CD4-positive, alpha-beta T cell (primary cell): ENCODE data around the gene TPSB2. TPM values are rescaled to one million over a fixed set of nuclear protein-coding genes. Genes with fewer than 3 reads are reported as not detected.
"Not testable (repeated sequence)": the region's sequence is repeated elsewhere in the genome, so short reads cannot be mapped to it uniquely, and the experiment has no call there.

Experiments used
- ATAC-seq: fragments of 200-7000 bp; cut with Tn5 transposase; one replicate; pipeline ENCODE4 v1.10.0; 2022; ENCODE audit warnings: mild to moderate bottlenecking; ENCODE audit not compliant: poor library complexity
- CTCF ChIA-PET: fragments of 350-600 bp; sonication (Branson Sonifier 250); formaldehyde crosslinking; loops from one replicate; lab custom pipeline; 2021; ENCODE audit warnings: antibody characterized with exemption, inconsistent platforms; lab: Charles Lee
- POLR2A ChIA-PET: fragments of 350-600 bp; sonication (Branson Sonifier 250); formaldehyde crosslinking; loops from one replicate; lab custom pipeline; 2021; ENCODE audit warnings: antibody characterized with exemption, inconsistent platforms; lab: Charles Lee
- DNase-seq, 14 experiments: peaks; one replicate each; pipeline ENCODE4 v3.0.0-alpha.2; 2013 to 2020; ENCODE audit warnings: mixed read lengths in 2 of 14
- H3K27ac ChIP-seq, 2 donors: one replicate each; pipeline versions ENCODE4 v1.5.1 to v1.7.0; 2013; ENCODE audit warnings: low read length in 2 of 2, low read depth in 1 of 2, mild to moderate bottlenecking in 1 of 2
- H3K27me3 ChIP-seq, 2 experiments: 1 replicate in 1 of 2; 2 replicates in 1 of 2; pipeline versions ENCODE4 v1.6.1 to v1.7.0; 2013; ENCODE audit warnings: low read length in 2 of 2, control low read depth in 1 of 2, mild to moderate bottlenecking in 1 of 2, moderate library complexity in 1 of 2; ENCODE audit not compliant: insufficient read depth in 2 of 2, control insufficient read depth in 1 of 2
- H3K36me3 ChIP-seq: one replicate; pipeline ENCODE4 v1.6.1; 2013; ENCODE audit warnings: low read length, control low read depth; ENCODE audit not compliant: insufficient read depth
- H3K4me1 ChIP-seq: one replicate; pipeline ENCODE4 v1.6.1; 2013; ENCODE audit warnings: low read length, control low read depth; ENCODE audit not compliant: insufficient read depth
- H3K4me3 ChIP-seq: one replicate; pipeline ENCODE4 v1.5.1; 2013; ENCODE audit warnings: mild to moderate bottlenecking, low read length, moderate library complexity
- H3K9me3 ChIP-seq, 2 experiments: 1 replicate in 1 of 2; 2 replicates in 1 of 2; pipeline versions ENCODE4 v1.6.1 to v1.7.0; 2013; ENCODE audit warnings: low read length in 2 of 2, mild to moderate bottlenecking in 2 of 2, control low read depth in 1 of 2, moderate library complexity in 1 of 2; ENCODE audit not compliant: control insufficient read depth in 1 of 2, insufficient read depth in 1 of 2
- H3K27ac Mint-ChIP-seq: one replicate; pipeline ENCODE4 v1.8.0; 2020; ENCODE audit warnings: mixed read lengths
- H3K27me3 Mint-ChIP-seq: one replicate; pipeline ENCODE4 v1.8.0; 2021; ENCODE audit warnings: mixed read lengths
- H3K36me3 Mint-ChIP-seq: one replicate; pipeline ENCODE4 v1.8.0; 2021; ENCODE audit warnings: low read depth, mixed read lengths
- H3K4me1 Mint-ChIP-seq: one replicate; pipeline ENCODE4 v1.8.0; 2021; ENCODE audit warnings: low read depth, mixed read lengths
- H3K4me3 Mint-ChIP-seq: one replicate; pipeline ENCODE4 v1.8.0; 2020; ENCODE audit warnings: mild to moderate bottlenecking, mixed read lengths
- H3K9me3 Mint-ChIP-seq: one replicate; pipeline ENCODE4 v1.8.0; 2020; ENCODE audit warnings: mixed read lengths
- intact Hi-C, 2 experiments: fragments of 100-400 bp; cut with DNase I in 1 of 2; cut with micrococcal nuclease in 1 of 2; formaldehyde crosslinking; loops; one replicate each; pipeline versions ENCODE4 v1.15.1 to v1.9.0; 2023 to 2025; cut with DNase I, micrococcal nuclease
- total RNA-seq, 174 experiments: library from RNA in 2 of 174; stranded (reverse) in 2 of 174; gene quantifications; one replicate each; pipeline ENCODE4 v1.2.3 and lab custom pipeline; 2021 to 2026
- TF ChIP-seq, protein P1 (sequence below): fragments of 200-600 bp; IDR thresholded peaks from one replicate; pipeline ENCODE4 v1.8.0; 2022; ENCODE audit warnings: antibody characterized with exemption, mild to moderate bottlenecking

TPSB2 gene
- total RNA-seq, 2 experiments from 2014 or later = not detected

DNA sequence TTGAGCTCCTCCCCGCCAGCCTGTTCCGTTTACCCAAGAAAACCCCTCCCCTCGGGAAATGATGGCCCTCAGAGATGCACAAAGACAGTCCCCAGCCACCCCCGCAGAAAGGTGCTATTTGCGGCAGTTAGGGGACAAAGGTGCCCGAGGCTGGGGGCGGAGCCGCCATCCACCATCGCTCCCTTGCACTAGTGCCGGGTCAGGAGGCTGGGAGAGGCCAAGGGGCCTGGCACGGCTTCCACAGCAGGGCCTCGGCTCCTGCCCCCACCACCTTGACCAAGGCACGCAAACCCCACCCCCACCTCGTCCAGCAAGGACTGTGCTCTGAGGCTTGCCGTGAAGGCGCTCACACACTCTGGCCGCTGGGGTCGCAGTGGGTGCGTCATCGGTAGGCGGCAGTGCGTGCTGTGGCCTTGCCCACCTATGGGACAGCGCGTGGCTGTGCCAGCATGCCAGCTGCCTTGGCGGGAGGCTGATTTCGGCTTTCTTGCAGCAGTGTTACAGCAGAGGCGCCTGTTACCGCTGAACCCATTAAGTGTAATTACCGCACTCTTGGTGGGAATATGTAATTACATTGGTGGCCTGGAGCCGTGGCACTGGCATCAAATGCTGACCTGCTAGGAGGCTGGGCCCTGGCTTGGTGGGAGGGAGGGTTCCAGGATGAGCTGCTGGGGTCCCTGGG, 36.7 kb downstream of the TPSB2 start:
- H3K27ac ChIP-seq = no peak overlapping the region
- H3K27ac Mint-ChIP-seq = no peak overlapping the region
- intact Hi-C loops = loop anchor here (5.0 to 10.0 kb wide), 3 partner anchors 378 to 481 kb away; no protein-coding TSS in a partner anchor
- H3K36me3 Mint-ChIP-seq = no peaks in the 10 kb centered on the region
- H3K4me1 ChIP-seq = peaks cover 5% of the 10 kb centered on the region
- no peak overlapping the region for H3K4me3 ChIP-seq
- H3K9me3 ChIP-seq = peaks cover 0 to 8% of the 10 kb centered on the region in 2 experiments
- TF ChIP-seq, protein P1, sequence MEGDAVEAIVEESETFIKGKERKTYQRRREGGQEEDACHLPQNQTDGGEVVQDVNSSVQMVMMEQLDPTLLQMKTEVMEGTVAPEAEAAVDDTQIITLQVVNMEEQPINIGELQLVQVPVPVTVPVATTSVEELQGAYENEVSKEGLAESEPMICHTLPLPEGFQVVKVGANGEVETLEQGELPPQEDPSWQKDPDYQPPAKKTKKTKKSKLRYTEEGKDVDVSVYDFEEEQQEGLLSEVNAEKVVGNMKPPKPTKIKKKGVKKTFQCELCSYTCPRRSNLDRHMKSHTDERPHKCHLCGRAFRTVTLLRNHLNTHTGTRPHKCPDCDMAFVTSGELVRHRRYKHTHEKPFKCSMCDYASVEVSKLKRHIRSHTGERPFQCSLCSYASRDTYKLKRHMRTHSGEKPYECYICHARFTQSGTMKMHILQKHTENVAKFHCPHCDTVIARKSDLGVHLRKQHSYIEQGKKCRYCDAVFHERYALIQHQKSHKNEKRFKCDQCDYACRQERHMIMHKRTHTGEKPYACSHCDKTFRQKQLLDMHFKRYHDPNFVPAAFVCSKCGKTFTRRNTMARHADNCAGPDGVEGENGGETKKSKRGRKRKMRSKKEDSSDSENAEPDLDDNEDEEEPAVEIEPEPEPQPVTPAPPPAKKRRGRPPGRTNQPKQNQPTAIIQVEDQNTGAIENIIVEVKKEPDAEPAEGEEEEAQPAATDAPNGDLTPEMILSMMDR = no peak
- H3K4me1 Mint-ChIP-seq = no peaks in the 10 kb centered on the region
- H3K36me3 ChIP-seq = no peaks in the 10 kb centered on the region
- H3K27me3 Mint-ChIP-seq = no peaks in the 10 kb centered on the region
- H3K27me3 ChIP-seq = peaks cover 0 to 12% of the 10 kb centered on the region in 2 experiments
- DNase-seq (no peak), ATAC-seq (no peak)
- ChIA-PET CTCF (no interaction called here), POLR2A (no interaction called here)
- H3K9me3 Mint-ChIP-seq = no peaks in the 10 kb centered on the region
- H3K4me3 Mint-ChIP-seq = no peak overlapping the region

DNA sequence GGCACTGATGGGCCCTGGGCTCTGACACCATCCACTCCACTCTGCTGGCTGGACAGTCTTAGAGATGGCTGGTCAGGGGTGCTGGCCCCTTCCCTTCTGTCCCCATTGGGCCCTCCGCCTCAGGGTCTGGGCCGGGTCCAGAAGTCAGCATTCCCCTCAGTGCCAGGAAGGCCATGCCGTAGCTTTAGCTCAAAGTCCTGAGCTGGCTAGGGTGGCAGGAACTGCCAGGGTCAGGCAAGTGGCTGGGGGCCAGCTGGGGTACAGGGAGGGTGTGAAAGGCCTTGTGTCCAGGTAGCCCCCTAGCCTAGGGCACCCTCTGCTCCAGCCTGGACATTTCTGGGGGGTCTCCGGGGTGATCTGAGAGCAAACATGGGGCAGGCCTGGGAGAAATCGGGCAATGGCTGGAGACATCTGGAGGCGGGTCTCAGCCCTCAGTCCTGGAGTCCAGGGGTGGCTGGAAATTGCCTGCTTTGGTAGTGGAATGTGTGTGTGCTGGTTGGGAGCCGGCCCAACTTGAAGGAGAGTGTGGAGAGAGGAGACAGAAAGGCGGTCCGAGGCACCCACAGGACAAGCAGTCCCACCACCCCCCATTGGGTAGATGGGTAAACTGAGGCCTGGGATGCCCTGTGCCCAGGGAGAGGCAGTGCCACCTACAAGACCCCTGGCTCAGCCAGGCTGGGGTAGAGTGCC, 37.5 kb downstream of the TPSB2 start:
- H3K27ac Mint-ChIP-seq = no peak overlapping the region
- CTCF ChIA-PET = no interaction called here
- POLR2A ChIA-PET = no interaction called here
- peaks cover 0 to 12% of the 10 kb centered on the region in 2 experiments for H3K27me3 ChIP-seq
- no peaks in the 10 kb centered on the region for H3K36me3 ChIP-seq
- no peak overlapping the region for H3K4me3 ChIP-seq
- H3K36me3 Mint-ChIP-seq = no peaks in the 10 kb centered on the region
- H3K4me3 Mint-ChIP-seq = no peak overlapping the region
- intact Hi-C loops = loop anchor here (5.0 to 10.0 kb wide), 3 partner anchors 378 to 480 kb away; no protein-coding TSS in a partner anchor
- TF ChIP-seq, protein P1 = no peak
- DNase-seq = no peak
- no peaks in the 10 kb centered on the region for H3K9me3 Mint-ChIP-seq
- H3K9me3 ChIP-seq = peaks cover 0 to 16% of the 10 kb centered on the region in 2 experiments
- no peak overlapping the region for H3K27ac ChIP-seq
- no peak for ATAC-seq
- H3K4me1 ChIP-seq = peaks cover 5% of the 10 kb centered on the region
- H3K27me3 Mint-ChIP-seq = no peaks in the 10 kb centered on the region
- H3K4me1 Mint-ChIP-seq = no peaks in the 10 kb centered on the region

DNA sequence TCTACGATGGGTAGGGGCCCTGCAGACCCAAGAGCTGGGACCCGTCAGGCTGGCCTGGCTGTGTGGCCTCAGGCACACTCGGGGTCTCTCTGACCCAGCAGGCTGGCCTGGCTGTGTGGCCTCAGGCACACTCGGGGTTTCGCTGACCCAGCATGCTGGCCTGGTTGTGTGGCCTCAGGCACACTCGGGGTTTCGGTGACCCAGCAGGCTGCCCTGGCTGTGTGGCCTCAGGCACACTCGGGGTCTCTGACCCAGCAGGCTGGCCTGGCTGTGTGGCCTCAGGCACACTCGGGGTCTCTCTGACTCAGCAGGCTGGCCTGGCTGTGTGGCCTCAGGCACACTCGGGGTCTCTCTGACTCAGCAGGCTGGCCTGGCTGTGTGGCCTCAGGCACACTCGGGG, 39.2 kb downstream of the TPSB2 start:
- CTCF ChIA-PET = not testable (repeated sequence)

More for the DNA sequence above, 39.2 kb downstream of the TPSB2 start:
- H3K36me3 Mint-ChIP-seq, H3K4me3 Mint-ChIP-seq, H3K4me3 ChIP-seq, H3K4me1 Mint-ChIP-seq, H3K4me1 ChIP-seq, ATAC-seq, H3K27ac Mint-ChIP-seq, DNase-seq, H3K9me3 Mint-ChIP-seq, H3K27ac ChIP-seq, H3K27me3 Mint-ChIP-seq, POLR2A ChIA-PET, H3K36me3 ChIP-seq: not testable (repeated sequence)
- peaks cover 0 to 26% of the 10 kb centered on the region in 2 experiments for H3K9me3 ChIP-seq
- H3K27me3 ChIP-seq = peaks cover 0 to 12% of the 10 kb centered on the region in 2 experiments
- intact Hi-C loops = loop anchor here (5.0 to 10.0 kb wide), 3 partner anchors 376 to 478 kb away; no protein-coding TSS in a partner anchor
